Heart left ventricle (tissue), 13 donors: Measurements from ENCODE around the gene ZCCHC4.

ENCODE experiments used
- POLR2A ChIP-seq, 2 donors: fragments of 450-650 bp; IDR thresholded peaks; one replicate each; pipeline ENCODE4 v1.6.1; 2017; ENCODE audit warnings: antibody characterized with exemption in 2 of 2, mild to moderate bottlenecking in 2 of 2, moderate library complexity in 2 of 2
- TF ChIP-seq, protein P1 (sequence below), 12 donors: fragments of 200-600 bp; sonication (generic) in 4 of 12; IDR thresholded peaks; one replicate each; pipeline versions ENCODE4 v1.5.0 to v1.8.0; 2018 to 2022; ENCODE audit warnings: antibody characterized with exemption in 12 of 12, mild to moderate bottlenecking in 5 of 12
- donor health status: ischemic (EF 13 %, LVEDD 7.1; RV severe dilation, severe dysfunction).
- donor health status: DM: no; HTN: yes; CAD: no.
- donor health status: DM: no; HTN: no; CAD: no.
- donor health status: ischemic (EF 25% LVEDD 6.9; RV normal size, moderate dysfunction).
- donor health status: ischemic (EF 25% LVEDD 5.7; RV mildly dilated, moderate dysfunction).
- donor health status: ischemic (EF 35%, LVEDD 5.7; RV mildly dilated, moderate dysfunction).
- donor health status: nonischemic (EF 11% LVEDD 7.7; RV severe dilation, severe dysfunction).
- donor health status: DM: yes; HTN: yes; CAD: no.
- donor health status: PGD.
- donor health status: ischemic (EF 29% LVEDD 5.4; RV normal size, mild dysfunction).
- donor health status: nonischemic (EF 23%, LVEDD 6.1; RV moderate dilation, normal function).

- no peak for TF ChIP-seq POLR2A (IDR thresholded peaks at IDR 0.05)
- TF ChIP-seq, protein P1, sequence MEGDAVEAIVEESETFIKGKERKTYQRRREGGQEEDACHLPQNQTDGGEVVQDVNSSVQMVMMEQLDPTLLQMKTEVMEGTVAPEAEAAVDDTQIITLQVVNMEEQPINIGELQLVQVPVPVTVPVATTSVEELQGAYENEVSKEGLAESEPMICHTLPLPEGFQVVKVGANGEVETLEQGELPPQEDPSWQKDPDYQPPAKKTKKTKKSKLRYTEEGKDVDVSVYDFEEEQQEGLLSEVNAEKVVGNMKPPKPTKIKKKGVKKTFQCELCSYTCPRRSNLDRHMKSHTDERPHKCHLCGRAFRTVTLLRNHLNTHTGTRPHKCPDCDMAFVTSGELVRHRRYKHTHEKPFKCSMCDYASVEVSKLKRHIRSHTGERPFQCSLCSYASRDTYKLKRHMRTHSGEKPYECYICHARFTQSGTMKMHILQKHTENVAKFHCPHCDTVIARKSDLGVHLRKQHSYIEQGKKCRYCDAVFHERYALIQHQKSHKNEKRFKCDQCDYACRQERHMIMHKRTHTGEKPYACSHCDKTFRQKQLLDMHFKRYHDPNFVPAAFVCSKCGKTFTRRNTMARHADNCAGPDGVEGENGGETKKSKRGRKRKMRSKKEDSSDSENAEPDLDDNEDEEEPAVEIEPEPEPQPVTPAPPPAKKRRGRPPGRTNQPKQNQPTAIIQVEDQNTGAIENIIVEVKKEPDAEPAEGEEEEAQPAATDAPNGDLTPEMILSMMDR (IDR thresholded peaks at IDR 0.05): no peak
Observed at GRCh38 chr4:25368315-25368714, 55.7 kb downstream of the ZCCHC4 start.
